ENCODE results near the gene CTCFL.

- no peak for TF ChIP-seq CTCF (IDR thresholded peaks at IDR 0.05; ENCODE audit: poor library complexity, severe bottlenecking)
- TF ChIP-seq EP300 (conservative IDR thresholded peaks at IDR 0.05; ENCODE audit: poor library complexity, severe bottlenecking) = no peak
- TF ChIP-seq, protein P1, sequence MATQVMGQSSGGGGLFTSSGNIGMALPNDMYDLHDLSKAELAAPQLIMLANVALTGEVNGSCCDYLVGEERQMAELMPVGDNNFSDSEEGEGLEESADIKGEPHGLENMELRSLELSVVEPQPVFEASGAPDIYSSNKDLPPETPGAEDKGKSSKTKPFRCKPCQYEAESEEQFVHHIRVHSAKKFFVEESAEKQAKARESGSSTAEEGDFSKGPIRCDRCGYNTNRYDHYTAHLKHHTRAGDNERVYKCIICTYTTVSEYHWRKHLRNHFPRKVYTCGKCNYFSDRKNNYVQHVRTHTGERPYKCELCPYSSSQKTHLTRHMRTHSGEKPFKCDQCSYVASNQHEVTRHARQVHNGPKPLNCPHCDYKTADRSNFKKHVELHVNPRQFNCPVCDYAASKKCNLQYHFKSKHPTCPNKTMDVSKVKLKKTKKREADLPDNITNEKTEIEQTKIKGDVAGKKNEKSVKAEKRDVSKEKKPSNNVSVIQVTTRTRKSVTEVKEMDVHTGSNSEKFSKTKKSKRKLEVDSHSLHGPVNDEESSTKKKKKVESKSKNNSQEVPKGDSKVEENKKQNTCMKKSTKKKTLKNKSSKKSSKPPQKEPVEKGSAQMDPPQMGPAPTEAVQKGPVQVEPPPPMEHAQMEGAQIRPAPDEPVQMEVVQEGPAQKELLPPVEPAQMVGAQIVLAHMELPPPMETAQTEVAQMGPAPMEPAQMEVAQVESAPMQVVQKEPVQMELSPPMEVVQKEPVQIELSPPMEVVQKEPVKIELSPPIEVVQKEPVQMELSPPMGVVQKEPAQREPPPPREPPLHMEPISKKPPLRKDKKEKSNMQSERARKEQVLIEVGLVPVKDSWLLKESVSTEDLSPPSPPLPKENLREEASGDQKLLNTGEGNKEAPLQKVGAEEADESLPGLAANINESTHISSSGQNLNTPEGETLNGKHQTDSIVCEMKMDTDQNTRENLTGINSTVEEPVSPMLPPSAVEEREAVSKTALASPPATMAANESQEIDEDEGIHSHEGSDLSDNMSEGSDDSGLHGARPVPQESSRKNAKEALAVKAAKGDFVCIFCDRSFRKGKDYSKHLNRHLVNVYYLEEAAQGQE (IDR thresholded peaks at IDR 0.05; ENCODE audit: borderline replicate concordance) = no peak
- TF ChIP-seq EZH2 (IDR thresholded peaks at IDR 0.05; ENCODE audit: borderline replicate concordance, insufficient read depth, low read length, poor library complexity, severe bottlenecking) = no peak
- no peak for TF ChIP-seq POLR2AphosphoS5 (IDR thresholded peaks at IDR 0.05)
- TF ChIP-seq RAD21 (conservative IDR thresholded peaks at IDR 0.05) = no peak
- no peak for TF ChIP-seq TAF1 (IDR thresholded peaks at IDR 0.05; ENCODE audit: low read depth)
Observed at GRCh38 chr20:57504411-57504810, 20.5 kb downstream of the CTCFL start.

Measured in neural cell (in vitro differentiated cells).